NCI-H748 treated with DMSO at 0.1 percent for 48 hours (cell line): Measurements from ENCODE around the gene FAM83F.
"Not testable (repeated sequence)": the region's sequence is repeated elsewhere in the genome, so short reads cannot be mapped to it uniquely, and the experiment has no call there.

Experiments
- DNase-seq: peaks from one replicate; lab custom pipeline; 2025; lab: John Stamatoyannopoulos, UW

The FAM83F gene

DNA sequence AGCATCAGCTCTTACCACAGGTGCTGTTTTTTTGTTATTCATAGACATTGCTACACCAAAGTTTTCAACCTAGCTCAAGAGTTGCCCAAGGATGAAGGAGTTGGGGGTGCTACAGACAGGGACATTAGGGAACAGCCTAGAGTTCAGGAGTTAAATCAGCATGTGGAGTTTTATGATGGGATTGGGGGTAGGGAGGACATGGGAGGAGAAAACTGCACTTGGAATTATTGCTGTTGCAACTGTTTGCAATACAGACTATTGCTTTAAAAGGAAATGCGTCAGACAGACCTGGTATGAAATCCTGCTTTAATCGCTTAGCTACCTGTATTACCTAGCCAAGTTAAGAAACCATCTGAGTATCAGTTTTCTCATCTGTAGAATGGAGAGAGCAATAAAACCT is 28.3 kb upstream of the FAM83F start:
- DNase-seq = no peak

DNA sequence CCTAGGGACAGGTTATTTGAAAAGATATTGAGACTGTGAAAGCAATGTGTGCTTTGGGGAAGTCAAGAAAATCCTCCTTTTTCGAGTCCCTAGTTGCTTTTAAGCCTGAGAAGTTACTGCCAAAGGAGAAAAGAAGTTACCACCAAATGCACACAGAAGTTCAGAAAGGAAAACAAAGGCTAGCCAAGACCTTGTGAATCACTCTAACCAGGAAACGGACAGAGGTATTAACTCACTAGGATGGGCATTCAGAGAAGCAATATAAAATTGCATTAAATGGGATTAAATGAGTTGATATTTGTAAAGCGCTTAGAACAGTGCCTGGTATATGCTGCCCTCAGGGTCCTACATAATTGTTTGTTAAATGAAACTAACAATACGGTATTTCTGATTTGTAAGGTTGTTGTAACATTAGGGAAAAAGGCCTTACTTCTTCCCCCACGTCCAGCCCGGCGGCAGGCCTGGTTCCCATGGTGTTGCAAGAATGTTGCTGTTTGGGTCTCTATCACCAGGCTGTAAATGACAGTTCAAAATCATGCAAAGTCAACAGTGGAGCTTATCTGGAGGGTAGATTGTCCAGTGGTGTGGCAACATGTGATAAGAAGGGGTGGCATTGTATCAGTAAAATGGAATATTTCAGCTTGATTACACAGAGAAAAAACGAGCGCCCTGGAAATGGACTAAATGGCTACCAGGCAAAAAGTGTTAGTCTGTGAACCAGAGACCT is 27.5 kb upstream of the FAM83F start:
- no peak for DNase-seq

DNA sequence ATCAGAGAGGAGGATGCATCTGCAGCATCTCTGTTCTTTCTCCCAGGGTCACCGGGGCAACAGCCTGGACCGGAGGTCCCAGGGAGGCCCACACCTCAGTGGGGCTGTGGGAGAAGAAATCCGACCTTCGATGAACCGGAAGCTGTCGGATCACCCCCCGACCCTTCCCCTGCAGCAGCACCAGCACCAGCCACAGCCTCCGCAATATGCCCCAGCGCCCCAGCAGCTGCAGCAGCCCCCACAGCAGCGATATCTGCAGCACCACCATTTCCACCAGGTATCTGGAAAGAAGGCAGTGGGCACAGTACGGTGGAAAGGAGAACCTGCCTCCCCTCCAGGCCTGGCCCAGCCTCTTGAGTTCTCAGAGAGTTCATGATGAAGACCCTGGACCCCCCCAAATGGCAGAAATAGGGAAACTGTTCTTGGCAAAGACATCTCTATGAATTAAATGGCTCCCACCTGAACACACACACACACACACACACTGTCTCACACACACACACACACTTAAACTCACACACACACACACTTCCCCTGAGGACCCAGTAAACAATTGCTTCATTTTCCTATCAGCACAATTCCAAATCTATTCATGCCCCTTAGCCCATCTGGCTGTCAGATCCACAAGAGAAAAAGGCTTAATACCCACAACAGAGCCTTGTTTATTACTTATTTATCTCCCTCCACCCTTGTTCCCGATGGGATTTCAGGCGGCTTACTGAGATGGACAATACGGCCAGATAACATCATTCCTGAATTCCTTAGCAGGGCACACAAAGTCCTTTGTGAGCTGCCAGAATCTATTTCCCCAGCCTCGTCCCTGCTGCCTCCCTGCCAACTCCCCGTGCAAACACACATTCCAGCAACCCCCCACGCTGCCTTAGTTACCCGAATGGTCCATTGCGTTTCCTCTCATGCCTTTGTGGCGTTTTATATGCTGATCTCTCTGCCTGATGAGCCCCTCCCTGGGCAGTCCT is 26.5 kb upstream of the FAM83F start:
- DNase-seq = no peak

DNA sequence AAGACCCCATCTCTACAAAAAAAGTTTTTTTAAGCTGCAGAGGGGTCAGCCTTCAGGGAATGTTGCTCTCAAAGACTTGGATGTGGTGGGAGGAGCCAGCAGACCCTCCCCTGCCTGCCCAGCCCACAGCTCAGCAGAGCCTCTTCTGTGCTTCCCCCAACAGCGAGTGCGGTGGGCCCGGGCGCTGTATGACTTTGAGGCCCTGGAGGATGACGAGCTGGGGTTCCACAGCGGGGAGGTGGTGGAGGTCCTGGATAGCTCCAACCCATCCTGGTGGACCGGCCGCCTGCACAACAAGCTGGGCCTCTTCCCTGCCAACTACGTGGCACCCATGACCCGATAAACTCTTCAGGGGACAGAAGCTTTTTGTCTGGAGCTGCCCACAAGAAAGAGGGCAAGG is 24.0 kb upstream of the FAM83F start:
- no peak for DNase-seq

DNA sequence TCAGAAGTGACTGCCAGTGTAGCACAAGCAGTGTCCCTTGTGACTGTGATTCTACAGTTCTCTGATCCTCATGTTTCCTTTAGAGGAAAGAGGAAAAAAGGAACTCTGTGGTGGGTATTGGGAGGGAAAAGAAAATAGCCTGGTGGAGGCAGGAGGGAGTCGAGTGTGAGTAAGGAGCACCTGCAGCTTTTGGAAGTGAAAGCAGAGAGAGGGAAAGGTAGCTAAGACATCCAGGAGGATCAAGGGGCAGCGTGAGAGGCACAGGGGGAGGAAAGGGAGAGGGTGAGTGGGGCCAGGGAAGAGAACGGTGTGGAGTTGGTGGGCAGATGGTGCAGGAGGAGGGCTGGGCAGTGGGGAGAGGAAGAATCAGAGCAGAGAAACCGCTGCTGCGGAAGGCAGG is 22.1 kb upstream of the FAM83F start:
- no peak for DNase-seq

DNA sequence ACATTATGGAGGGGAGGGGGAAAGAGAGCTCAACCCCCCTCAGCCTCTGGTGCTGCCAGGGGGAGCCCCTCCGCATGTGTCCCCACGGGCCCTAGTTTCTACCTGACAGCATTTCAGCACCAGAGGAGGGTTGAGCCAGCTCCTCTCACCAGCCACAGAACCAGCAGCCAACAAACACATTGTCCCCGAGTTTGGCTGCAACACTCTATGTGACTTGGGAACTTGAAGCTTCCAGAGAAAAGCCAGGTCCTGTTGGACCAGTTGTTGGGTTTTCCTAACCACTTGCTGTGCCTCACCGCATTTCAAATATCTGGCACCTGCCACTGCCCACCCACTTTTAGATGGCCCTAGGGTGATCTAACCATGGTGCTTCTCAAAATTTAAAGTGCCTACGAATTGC is 21.1 kb upstream of the FAM83F start:
- no peak for DNase-seq

DNA sequence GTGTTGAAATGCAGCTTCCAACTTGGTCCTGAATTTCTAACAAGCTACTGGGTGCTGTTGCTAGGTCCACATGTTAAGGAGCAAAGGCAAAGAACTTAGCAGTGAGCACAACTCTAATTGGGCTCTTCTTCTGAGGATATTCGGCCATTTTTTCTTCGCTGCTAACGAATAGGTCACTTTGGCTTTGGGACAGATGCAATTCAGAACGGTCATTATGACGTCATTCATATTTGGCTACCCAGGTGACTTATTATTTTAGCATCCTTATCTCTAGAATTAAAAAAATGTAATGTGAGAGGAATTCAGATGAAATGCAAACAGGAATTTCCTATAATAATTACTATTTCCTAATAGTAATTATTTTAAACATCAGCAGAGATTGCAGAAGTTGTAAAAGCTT is 20.7 kb upstream of the FAM83F start:
- DNase-seq = no peak

DNA sequence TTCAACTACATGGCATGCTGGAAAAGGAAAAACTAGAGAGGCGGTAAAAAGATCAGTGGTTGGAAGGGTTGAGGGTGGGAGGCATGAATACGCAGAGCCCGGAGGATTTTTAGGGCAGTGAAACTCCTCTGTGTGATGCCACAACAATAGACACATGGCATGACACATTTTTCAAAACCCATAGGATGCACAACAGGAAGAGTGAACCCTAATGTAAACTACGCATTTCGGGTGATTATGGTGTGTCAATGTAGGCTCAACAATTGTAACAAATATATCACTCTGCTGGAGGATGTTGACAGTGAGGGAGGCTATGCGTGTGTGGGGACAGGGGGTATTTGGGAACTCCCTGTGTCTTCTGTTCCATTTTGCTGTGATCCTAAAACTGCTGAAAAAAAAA is 15.7 kb upstream of the FAM83F start:
- no peak for DNase-seq

DNA sequence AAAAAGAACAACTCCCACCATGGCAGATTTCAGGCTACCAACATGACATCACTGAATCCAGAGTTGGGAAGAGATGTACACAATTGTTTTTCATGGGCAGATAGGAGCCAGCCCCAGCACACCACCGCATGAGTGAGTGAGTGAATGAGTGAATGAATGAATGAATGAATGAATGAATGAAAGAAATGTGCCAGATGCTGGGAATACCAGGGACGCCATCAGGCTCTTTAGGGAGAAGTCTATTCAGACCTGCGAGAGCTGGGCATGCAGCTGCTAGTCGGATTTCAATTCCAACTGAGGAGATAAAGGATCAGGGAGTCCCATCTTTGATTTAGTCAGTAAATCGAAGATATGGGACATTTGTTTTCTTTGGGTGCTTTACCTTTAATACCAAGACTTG is 15.3 kb upstream of the FAM83F start:
- DNase-seq = no peak

DNA sequence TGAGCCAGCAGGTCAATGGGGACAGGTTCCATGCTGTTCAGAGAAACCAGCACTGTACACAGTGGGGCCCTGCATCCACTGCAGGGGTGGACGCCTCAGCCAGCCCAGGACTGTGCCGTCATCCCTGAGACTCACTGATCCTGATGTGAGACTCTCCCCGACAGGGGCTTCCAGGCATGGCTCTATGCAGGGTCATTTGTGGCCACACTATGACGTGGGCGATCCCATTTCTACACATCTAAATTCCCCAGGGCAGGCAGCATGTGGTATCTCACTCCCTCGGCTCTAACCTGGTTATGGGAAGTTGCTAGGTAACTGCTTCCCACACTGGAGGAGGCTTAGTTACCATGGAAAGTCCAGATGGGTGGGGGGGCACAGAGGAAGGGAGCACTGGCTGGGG is 14.2 kb upstream of the FAM83F start:
- no peak for DNase-seq

DNA sequence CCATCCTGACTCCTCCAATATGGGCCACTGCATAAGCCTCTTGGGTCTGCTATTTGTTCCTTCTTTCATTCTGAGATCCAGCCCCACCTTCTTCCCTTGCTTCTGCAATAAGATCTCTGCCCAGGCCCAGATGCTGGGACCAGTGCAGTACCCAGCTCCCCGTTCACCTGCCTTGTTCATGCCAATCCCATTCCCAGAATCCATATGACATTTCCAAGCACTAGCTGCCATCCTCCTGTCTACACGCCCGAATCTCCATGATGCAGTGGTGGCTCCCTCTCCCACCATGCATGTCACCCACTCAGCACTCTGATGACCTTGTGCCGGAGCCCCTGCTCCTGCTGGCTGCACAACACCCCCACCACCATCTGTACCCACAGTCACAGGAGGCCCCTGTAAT is 11.4 kb upstream of the FAM83F start:
- no peak for DNase-seq

DNA sequence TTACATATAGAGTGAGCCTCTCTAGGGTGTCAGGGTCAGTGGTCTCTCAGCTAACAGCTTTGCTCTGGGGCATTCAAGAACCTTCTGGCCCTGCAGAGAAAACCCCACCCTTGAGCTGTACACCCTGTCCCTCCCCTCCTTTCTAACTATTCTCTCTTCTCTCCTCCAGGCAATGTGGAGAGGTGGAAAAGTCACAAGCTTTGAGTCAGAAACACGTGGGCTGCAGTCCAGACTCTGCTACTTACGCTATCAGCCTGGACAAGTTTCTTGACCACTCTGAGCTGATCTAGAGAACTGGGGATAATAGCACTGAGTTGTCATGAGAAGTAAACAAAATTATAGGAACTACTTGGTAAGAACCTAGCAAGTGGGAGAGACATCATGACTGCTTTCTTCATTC is 10.7 kb upstream of the FAM83F start:
- DNase-seq = no peak

DNA sequence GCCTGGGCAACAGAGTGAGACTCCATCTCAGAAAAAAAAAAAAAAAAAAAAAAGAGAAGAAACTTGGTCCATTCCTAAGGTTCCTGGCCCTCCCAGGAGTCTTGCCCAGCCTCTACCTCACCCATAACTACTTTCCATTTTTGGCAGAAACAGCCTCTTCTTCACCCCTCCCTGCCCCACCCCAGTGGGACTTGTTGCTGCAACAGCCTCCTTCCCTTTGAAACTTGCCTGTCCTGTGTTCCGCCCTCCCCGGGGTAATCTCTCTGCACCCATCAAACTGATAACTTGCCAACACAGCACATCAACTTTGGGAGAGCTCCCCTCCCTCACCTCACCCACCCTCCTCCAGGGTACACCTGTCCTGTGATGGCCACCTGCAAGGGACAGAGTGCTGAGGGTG is 10.0 kb upstream of the FAM83F start:
- no peak for DNase-seq

DNA sequence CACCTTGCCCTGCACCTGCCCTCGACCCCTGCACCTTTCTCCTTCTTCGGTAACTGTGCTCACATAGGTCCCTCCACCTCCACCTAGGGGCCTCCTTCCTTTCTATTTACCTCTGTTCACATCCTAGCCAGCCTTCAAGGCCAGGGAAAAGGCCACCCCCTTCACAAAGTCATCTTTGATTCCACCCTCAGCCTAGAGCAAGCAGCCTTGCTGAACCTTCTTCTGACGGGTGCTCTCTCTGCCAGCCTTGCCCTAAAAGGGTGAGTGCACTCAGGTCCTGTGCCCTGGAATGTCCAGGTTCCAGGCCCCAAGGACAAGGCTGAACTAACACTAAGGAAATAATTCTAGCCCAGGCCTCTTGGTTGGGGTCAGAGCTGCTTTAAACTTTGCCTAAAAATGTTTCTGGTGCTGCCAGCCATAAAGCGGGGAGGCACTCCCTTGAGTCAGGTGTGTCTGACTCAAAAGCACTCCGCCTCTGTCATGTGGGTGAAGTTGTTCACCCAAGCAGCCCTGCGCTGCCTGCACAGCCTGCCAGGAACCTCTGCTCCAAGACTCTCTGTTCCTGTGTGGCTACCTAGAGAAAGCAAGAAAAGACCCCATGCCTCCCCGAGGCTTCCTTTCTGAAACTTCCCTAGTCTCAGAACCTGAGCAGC is 9.2 kb upstream of the FAM83F start:
- DNase-seq = no peak

DNA sequence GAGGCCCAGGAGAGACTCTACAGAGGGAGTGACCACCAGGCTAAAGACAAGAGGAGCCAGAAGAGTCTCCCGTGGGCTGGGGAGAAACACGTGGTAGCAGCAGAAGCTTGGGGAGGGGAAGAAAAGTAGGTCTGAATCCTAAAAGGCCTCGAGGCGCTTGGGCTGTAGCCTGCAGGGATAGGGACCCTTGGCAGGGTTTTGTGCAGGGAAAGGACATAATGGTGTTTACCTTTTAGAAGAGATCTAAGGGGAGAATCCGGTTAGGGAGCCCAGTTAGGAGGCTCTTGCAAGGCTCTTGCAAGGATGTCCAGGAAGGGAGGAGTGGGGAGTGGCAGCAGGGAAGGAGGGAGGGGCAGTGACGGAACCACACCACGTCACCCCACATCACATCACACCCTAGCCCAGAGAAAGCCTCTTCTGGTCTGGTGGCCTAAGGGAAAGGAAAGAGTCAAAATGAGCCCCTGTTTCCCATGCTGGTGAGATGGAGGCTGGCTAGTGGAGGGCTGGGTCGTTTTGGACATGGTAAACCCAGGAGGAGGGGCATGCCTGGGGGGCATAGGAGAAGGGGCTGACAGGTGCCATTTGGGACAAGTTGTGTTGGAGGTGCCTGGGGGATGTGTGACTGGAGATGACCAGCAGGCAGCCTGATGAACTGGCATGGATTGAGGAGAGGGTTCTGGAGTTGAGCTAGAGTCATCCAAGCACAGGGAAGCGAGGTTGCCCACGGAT is 6.2 kb upstream of the FAM83F start:
- DNase-seq = no peak

DNA sequence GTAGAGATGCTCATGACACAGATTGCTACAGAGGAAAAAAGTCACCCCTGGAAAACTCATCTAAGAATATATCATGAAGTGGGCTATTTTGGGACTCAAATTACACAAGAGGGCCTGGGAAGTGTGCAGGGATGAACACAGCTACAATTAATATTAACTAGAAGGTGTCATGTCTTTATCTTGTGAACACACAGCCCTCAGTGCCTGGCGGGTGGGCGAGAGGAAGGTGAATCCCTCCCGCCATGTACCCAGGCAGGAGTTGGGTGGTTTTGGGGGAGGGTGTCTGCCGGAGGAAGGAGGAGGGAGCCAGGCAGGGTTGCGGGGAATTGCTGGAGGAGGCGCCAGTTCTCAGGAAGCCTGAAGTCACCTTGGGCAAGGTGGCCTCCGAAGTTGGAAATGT is 5.1 kb upstream of the FAM83F start:
- no peak for DNase-seq

DNA sequence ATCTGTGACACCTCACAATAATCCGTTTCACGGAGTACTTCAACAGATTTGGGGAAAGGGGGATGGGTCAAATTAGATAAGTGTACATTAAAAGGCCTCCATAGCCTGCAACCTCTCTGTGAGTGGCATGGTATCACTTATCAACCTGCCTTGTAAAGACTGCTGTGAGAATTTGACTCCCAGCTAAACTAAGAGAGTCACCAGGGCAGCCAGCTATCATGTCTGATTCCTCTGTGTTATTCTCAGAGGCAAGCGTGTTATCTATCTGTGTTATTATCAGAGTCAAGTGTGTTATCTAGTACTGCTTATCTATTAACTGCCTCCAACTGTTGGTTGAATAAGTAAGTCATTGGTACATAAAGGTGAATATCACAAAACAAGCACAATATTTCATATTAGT is 4.1 kb upstream of the FAM83F start:
- DNase-seq = no peak

DNA sequence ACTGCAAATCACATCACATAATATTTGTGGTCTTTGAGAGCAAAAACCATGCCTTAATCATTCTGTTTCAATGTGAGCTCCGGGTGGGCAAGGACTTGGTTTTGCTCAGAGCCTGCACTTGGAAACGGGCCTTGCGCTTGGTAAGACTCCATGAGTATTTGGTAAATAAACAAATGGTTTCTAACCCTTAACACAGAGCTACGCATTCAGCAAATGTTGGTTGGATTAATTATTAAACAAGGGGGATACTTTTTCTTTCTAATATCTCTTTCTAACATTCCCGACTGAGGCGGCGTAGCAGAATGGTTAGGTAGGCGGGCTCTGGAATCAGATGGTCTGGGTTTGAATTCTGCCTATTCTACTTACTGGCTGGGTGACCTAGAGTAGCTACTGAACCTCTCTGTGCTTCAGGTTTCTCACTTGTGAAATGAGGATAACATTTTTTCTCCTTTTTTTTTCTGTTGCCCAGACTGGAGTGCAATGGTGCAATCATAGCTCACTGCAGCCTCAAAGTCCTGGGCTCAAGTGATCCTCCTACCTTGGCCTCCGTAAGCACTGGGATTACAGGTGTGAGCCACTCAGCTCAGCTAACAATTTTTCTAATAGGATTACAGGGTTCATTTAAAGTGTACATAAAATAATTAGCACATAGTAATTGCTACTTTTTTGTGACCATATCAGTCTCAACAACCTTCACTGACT is 3.4 kb upstream of the FAM83F start:
- DNase-seq = no peak

DNA sequence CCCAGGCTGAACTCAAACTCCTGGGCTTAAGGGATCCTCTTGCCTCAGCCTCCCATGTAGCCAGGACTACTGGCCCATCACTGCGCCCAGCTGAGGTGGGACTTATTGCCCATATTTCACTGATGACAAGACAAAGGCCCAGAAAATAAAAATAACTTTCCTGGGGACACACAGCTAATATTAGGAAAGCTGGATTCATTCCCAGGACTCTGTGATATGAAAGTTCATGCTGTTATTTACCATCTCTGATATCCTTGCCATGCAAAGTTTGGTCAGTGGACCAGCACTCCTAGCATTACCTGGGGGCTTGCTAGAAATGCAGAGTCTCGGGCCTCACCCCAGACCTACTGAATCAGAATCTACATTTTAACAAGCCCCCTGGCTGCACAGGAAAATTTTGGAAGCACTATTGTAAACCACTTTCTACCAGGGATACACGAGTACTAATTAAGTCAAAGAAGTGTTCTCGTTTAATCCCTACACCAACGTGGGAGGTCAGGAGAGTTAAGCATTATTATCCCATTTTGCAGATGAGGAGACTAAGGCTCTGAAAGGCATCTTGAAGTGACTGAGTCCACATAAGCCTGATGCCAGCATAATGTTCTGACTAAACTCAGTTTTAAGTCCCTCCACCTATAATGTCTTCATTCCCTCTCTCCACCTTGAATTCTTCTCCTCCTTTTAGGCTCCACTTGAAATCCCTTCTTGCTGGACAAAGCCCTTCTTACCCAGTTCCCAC is 2.5 kb upstream of the FAM83F start:
- no peak for DNase-seq

DNA sequence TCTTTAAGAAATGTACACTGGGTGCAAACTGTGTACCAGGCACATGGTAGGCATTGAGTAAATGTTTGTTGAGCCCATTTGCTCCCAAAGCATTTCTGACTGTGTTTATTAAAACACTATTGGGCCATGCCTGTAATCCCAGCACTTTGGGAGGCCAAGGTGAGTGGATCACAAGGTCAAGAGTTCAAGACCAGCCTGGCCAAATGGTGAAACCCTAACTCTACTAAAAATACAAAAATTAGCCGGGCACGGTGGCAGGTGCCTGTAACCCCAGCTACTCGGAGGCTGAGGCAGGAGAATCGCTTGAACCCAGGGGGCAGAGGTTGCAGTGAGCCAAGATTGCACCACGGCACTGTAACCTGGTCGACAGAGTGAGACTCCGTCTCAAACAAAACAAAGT is 1.9 kb upstream of the FAM83F start:
- not testable (repeated sequence) for DNase-seq

DNA sequence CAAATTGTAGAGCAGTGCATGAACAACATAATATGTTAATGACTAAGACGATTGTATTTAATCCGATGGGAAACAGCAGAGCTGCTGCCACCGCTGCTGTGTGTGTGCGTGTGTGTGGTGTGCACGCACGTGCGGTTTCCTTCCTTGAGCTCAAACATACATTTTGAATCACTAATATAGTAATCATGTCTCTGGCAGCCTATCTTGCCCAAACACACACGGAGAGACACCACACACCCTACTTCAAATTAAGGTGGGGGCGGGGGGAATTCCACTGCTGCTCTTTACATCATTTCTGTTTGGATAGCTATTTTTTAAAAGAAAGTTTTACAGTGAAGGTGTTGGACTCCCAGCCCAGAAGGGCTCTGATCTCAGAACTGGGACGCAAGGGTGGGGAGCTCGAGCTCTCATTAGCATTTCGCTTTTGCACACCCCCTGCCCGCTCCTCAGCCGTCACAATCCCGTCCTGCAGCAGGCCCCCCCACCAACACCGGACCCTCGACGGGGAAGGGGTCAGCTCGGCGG is 651 bp upstream of the FAM83F start:
- no peak for DNase-seq
